WTC11 (cell line): ENCODE data around the gene C1QTNF12. TPM values are rescaled to one million over a fixed set of nuclear protein-coding genes. Genes with fewer than 3 reads are reported as not detected.

ENCODE experiments used
- ATAC-seq: fragments of 200-7000 bp; cut with Tn5 transposase; 2 replicates; pipeline ENCODE4 v1.10.0; 2021; ENCODE audit warnings: mild to moderate bottlenecking, moderate library complexity
- CTCF ChIA-PET: fragments of 300-600 bp; sonication (Branson Sonifier 250); formaldehyde crosslinking; loops from one replicate; lab custom pipeline; 2021; ENCODE audit warnings: antibody characterized with exemption; lab: Charles Lee
- POLR2A ChIA-PET: fragments of 350-600 bp; sonication (Branson Sonifier 250); formaldehyde crosslinking; loops from one replicate; lab custom pipeline; 2021; ENCODE audit warnings: antibody characterized with exemption; lab: Charles Lee
- DNase-seq: peaks from one replicate; pipeline ENCODE4 v3.0.0; 2021; ENCODE audit warnings: low spot score
- H3K27ac Mint-ChIP-seq: 2 replicates; pipeline ENCODE4 v1.8.0; 2021; ENCODE audit warnings: mixed read lengths
- H3K27me3 Mint-ChIP-seq: 2 replicates; pipeline ENCODE4 v1.8.0; 2021; ENCODE audit warnings: low read depth, mild to moderate bottlenecking, moderate library complexity, mixed read lengths
- H3K36me3 Mint-ChIP-seq: 2 replicates; pipeline ENCODE4 v1.8.0; 2021; ENCODE audit warnings: mixed read lengths
- H3K4me1 Mint-ChIP-seq: 2 replicates; pipeline ENCODE4 v1.8.0; 2022; ENCODE audit warnings: mixed read lengths
- H3K4me3 Mint-ChIP-seq: 2 replicates; pipeline ENCODE4 v1.8.0; 2021; ENCODE audit warnings: mild to moderate bottlenecking, moderate library complexity, mixed read lengths
- H3K9me3 Mint-ChIP-seq: 2 replicates; pipeline ENCODE4 v1.8.0; 2021; ENCODE audit warnings: mixed read lengths
- CREM ChIP-seq: sonication (generic); formaldehyde crosslinking; IDR thresholded peaks from 2 replicates; pipeline ENCODE4 v1.8.1; 2022; ENCODE audit warnings: mild to moderate bottlenecking, missing genetic modification reagents, moderate library complexity
- E2F1 ChIP-seq: sonication (generic); formaldehyde crosslinking; IDR thresholded peaks from 2 replicates; pipeline ENCODE4 v1.8.0; 2022; ENCODE audit warnings: mild to moderate bottlenecking, missing genetic modification reagents
- E2F4 ChIP-seq: sonication (generic); formaldehyde crosslinking; IDR thresholded peaks from 2 replicates; pipeline ENCODE4 v1.8.1; 2022; ENCODE audit warnings: low read depth, mild to moderate bottlenecking, moderate library complexity, missing genetic modification reagents, borderline replicate concordance
- FOXK1 ChIP-seq: sonication (generic); formaldehyde crosslinking; IDR thresholded peaks from 2 replicates; pipeline ENCODE4 v1.8.0; 2022; ENCODE audit warnings: mild to moderate bottlenecking, moderate library complexity, missing genetic modification reagents
- FOXP4 ChIP-seq: sonication (generic); formaldehyde crosslinking; IDR thresholded peaks from 2 replicates; pipeline ENCODE4 v1.8.0; 2022; ENCODE audit warnings: mild to moderate bottlenecking, missing genetic modification reagents
- NR3C1 ChIP-seq: sonication (generic); formaldehyde crosslinking; conservative IDR thresholded peaks from 2 replicates; pipeline ENCODE4 v1.8.1; 2023; ENCODE audit warnings: low read depth, mild to moderate bottlenecking, missing genetic modification reagents
- PRDM15 ChIP-seq: sonication (generic); formaldehyde crosslinking; IDR thresholded peaks from 2 replicates; pipeline ENCODE4 v1.8.0; 2022; ENCODE audit warnings: missing genetic modification reagents
- PREB ChIP-seq: sonication (generic); formaldehyde crosslinking; IDR thresholded peaks from 2 replicates; pipeline ENCODE4 v1.8.1; 2022; ENCODE audit warnings: mild to moderate bottlenecking, missing genetic modification reagents, moderate library complexity, borderline replicate concordance
- SP1 ChIP-seq: sonication (generic); formaldehyde crosslinking; conservative IDR thresholded peaks from 2 replicates; pipeline ENCODE4 v1.8.1; 2022; ENCODE audit warnings: missing genetic modification reagents
- STAT6 ChIP-seq: sonication (generic); formaldehyde crosslinking; conservative IDR thresholded peaks from 2 replicates; pipeline ENCODE4 v1.8.1; 2023; ENCODE audit warnings: mild to moderate bottlenecking, low read depth, missing genetic modification reagents, moderate library complexity
- TEAD4 ChIP-seq: sonication (generic); formaldehyde crosslinking; IDR thresholded peaks from 2 replicates; pipeline ENCODE4 v1.8.0; 2022; ENCODE audit warnings: mild to moderate bottlenecking, missing genetic modification reagents
- ZNF138 ChIP-seq: sonication (generic); formaldehyde crosslinking; conservative IDR thresholded peaks from 2 replicates; pipeline ENCODE4 v1.8.1; 2022; ENCODE audit warnings: mild to moderate bottlenecking, moderate library complexity, missing genetic modification reagents
- ZNF317 ChIP-seq: sonication (generic); formaldehyde crosslinking; IDR thresholded peaks from 2 replicates; pipeline ENCODE4 v1.8.1; 2023; ENCODE audit warnings: low read depth, mild to moderate bottlenecking, moderate library complexity, missing genetic modification reagents, borderline replicate concordance
- ZNF423 ChIP-seq: fragments of 250-450 bp; sonication (Bioruptor Pico); IDR thresholded peaks from 2 replicates; pipeline ENCODE4 v2.1.2; 2022; ENCODE audit warnings: mild to moderate bottlenecking, moderate library complexity
- ZNF671 ChIP-seq: fragments of 250-450 bp; sonication (Bioruptor Pico); IDR thresholded peaks from 2 replicates; pipeline ENCODE4 v1.8.0; 2021; ENCODE audit warnings: mild to moderate bottlenecking
- total RNA-seq: library from RNA; stranded (reverse); gene quantifications from 3 replicates; pipeline ENCODE4 v1.2.3, GENCODE V29; 2021

The C1QTNF12 gene
- total RNA-seq, 1 experiment from 2014 or later, result 10.3 TPM

- no peak for TF ChIP-seq ZNF423 (CRISPR knock-in tag)
Measured at GRCh38 chr1:1278620-1279019, 32.1 kb upstream of the C1QTNF12 start (continued).

- peaks cover 20% of the 10 kb centered on the region for H3K4me1 Mint-ChIP-seq
- ATAC-seq (no peak), DNase-seq (no peak)
- no peak for TF ChIP-seq NR3C1
- no peak for TF ChIP-seq SP1 (CRISPR knock-in tag)
- TF ChIP-seq CREM, result no peak
- TF ChIP-seq PREB (CRISPR knock-in tag), result no peak
- no peak for TF ChIP-seq FOXP4 (CRISPR knock-in tag)
- TF ChIP-seq FOXK1 (CRISPR knock-in tag), result no peak
- TF ChIP-seq ZNF138 (CRISPR knock-in tag), result no peak
- no peak for TF ChIP-seq ZNF317 (CRISPR knock-in tag)
- TF ChIP-seq E2F1 (CRISPR knock-in tag), result no peak
- TF ChIP-seq TEAD4, result no peak
- TF ChIP-seq E2F4 (CRISPR knock-in tag), result no peak
- TF ChIP-seq PRDM15, result no peak
- no peak for TF ChIP-seq STAT6 (CRISPR knock-in tag)
- TF ChIP-seq ZNF671 (CRISPR knock-in tag), result no peak
- H3K4me3 Mint-ChIP-seq, result no peak overlapping the region; the same call in 1 of the 2 replicates
- ChIA-PET CTCF (interaction anchor here (0.8 to 2.3 kb wide), 2 partner anchors 16 kb away, joined by 3 to 6 read pairs; no protein-coding TSS in a partner anchor), POLR2A (no interaction called here)
- H3K36me3 Mint-ChIP-seq, result peaks cover 2% of the 10 kb centered on the region; the same call in 1 of the 2 replicates
- peaks cover 5% of the 10 kb centered on the region for H3K9me3 Mint-ChIP-seq
- H3K27ac Mint-ChIP-seq, result no peak overlapping the region
- no peaks in the 10 kb centered on the region for H3K27me3 Mint-ChIP-seq
Measured at GRCh38 chr1:1275836-1276235, 29.3 kb upstream of the C1QTNF12 start.
